GM19438 (cell line): ENCODE results near the gene PATJ.
"Not testable (repeated sequence)": the region's sequence is repeated elsewhere in the genome, so short reads cannot be mapped to it uniquely, and the experiment has no call there.

Source experiments
- ATAC-seq: cut with Tn5 transposase; IDR thresholded peaks from one replicate; pipeline ENCODE4 v1.9.1; 2021; ENCODE audit warnings: low read depth; ENCODE audit not compliant: unreplicated experiment

PATJ gene

DNA sequence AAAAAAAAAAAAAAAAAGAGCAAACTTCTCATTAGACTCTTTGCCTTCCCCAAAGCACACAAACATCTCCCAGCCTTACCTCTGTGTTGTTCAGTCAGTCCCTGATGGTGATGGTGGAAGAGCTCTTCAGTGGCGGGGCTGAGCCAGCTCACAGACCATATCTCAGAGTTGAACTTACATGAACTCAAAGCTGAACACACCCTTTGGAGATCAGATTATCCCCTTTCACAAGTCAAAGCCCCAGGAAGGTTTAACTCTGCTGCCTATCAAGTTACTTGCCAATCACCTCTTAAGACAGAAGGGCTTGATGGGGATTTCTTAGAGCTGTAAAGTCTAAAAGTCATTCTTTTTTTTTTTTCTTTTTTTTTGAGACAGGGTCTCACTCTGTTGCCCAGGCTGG, 397.1 kb downstream of the PATJ start:
- ATAC-seq, result no peak

DNA sequence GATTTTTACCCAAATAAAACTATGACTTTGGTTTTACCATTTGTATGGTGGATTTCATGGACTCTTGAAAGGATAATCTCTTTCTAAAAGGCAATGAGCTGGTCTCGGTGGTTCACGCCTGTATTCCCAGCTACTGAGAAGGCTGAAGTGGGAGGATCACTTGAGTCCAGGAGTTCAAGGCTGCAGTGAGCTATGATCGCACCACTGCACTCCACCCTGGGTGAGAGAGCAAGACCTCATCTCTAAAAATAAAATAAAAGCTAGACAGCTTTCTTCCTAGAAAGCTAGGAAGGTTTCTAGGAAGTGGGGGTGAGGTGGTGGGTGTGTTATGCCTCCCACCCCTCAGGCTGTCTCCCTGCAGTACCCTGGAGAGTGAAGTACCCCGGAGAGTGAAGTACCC, 398.4 kb downstream of the PATJ start:
- no peak for ATAC-seq

DNA sequence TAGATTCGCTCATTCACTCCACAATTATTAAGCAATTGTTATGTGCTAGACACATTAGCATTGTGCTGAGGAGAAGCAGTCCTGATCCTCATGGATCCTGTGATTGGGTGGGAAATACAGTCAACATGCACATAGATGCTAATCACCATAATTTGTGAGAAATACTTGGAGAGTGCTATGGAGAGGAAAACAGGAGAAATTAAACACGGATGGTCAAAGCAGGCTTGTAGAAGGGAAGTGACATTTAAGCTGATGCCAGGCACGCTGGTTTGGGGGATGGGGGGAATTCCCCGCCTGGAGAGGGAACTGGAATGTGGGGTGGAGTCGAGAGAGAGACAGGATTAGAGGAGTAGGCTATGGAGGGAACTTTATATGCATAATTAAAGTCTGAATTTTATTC, 400.2 kb downstream of the PATJ start:
- no peak for ATAC-seq

DNA sequence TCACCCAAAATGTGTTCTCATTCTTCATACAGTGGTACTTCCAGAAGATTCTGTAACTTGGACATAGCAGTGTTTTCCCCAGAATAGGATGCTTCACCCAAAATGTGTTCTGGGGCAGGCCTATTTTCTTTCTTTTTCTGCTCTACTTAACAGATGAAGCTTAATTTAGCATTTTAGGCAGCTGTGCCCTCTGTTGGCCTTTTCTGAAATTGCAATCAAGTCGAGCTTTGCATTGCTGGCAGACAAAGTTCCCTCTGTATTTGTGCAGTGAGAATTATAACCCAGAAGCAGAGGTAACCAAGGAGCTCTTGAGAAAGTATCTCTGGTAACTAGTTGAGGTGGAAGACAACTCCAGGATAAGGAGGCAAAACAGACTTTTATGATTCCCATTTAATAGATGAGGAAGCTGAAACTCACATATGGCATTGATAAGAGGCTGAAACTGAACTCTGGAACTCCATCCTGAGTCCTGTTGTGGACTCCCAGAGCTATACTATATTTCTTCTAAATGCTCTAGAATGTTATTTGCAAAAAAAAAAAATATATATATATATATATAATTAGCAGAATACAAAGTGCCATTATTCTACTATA, 402.1 kb downstream of the PATJ start:
- no peak for ATAC-seq

DNA sequence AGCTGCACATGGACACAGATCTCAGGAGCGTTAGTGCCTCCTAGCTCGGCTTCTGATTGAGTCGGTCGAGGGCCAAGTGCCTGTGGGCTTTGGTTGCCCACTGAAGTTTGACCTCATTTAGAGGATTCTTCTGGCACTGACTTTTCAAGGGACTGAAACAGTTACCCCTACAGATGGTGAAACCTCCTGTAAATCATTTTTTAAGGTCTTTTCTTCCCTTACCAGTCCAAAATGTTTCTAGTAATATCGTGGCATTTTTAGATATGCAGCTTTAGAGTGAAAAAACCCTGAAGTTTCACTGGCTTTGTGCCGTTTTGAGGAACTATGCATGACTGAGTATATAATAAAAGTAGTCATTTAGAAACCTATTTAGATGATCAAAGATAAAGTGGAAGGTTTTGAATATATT, 417.7 kb downstream of the PATJ start:
- ATAC-seq, result peak; percentile 79

DNA sequence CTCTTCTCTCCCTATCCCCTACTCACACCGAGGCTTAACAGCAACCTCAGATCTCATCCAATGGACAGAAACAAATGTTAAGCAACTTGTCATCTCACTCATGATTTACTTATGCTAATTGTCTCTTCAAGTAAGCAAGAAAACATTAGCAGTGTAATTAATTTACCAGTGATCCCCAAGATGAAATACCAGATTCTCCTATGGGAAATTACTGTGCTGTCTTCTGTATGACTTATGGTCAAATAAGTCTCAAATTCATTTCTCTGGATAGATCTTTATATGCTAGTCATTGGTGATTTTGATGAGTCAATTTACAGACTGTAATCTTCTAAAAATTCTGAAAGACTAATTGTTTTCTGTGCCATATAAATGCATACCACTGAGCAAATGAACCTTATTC, 419.4 kb downstream of the PATJ start:
- no peak for ATAC-seq

DNA sequence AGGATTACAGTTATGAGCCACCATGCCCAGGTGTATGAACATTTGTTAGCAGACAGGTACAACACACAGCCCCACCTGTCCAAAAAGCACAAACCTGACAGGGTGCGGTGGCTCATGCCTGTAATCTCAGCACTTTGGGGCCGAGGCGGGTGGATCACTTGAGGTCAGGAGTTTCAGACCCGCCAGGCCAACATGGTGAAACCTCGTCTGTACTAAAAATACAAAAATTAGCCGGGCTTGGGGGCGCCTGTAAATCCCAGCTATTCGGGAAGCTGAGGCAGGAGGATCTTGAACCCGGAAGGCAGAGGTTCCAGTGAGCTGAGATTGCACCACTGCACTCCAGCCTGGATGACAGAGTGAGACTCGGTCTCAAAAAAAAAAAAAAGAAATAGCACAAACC, 428.1 kb downstream of the PATJ start:
- not testable (repeated sequence) for ATAC-seq

DNA sequence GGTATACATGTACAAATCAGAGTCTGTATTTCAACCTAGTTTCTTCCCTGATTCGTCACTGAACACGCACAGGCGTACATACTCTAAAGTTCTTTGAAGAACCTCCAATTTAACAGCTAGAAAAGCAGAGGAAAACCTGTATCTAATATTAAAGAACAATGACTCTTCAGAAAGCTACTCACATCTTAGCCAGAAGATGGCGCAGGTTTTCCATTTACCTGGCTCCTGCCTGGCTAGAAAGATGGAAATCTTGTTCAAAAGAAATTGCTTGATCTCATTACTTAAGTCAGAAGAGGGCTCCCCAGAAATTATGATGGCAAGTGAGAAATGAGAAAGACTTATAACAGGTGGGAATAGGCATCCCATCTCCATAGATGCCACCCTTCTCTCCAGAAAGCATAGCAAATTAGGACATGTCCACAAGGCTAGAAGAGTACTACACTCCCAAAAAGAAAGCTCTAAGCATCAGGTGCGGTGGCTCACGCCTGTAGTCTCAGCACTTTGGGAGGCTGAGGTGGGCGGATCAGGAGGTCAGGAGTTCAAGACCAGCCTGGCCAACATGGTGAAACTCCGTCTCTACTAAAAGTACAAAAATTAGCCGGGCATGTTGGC, 433.4 kb downstream of the PATJ start:
- no peak for ATAC-seq

DNA sequence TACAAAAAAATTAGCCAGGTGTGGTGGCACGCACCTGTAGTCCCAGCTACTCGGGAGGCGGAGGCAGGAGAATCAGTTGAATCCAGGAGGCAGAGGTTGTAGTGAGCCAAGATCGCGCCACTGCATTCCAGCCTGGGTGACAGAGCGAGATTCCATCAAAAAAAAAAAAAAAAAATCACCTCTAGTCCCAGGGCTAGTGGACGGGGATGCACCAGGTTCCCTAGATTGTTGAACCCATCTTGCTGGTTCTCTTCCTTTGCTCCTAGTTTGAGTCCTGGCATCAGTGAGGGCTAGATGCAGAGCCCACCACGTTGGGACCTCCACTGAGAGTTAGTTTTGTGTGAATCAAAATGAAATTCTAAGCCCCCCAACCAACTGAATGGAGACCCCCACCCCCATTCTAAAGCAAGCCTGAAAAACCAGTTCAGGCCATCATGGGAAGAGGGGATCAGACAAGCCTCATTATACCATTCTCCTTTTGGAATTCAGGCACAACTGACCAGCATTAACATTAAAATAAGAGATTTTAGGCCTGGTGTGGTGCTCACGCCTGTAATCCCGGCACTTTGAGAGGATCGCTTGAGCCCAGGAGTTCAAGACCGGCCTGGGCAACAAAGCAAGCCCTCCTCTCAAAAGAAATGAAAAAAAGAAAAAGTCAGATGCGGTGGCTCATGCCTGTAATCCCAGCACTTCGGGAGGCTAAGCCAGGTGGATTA, 434.5 kb downstream of the PATJ start:
- ATAC-seq, result no peak

DNA sequence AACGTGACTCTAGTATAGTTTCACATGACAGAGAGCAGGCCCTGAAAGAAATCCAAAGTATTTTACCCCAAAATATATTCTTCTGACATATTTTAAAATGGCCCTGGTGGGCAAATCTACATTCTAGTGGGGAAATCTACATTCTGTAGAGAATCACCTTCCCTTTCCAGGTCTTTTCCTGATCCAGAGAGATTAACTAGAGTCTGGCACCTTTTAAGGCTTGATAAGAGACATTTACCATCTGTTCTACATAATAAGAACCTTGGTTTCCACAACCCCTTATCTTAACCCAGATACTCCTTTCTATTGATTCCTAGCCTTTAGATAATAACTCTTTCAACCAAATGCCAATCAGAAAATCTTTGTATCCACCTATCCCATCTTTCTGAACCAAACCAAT, 435.3 kb downstream of the PATJ start:
- ATAC-seq, result no peak

DNA sequence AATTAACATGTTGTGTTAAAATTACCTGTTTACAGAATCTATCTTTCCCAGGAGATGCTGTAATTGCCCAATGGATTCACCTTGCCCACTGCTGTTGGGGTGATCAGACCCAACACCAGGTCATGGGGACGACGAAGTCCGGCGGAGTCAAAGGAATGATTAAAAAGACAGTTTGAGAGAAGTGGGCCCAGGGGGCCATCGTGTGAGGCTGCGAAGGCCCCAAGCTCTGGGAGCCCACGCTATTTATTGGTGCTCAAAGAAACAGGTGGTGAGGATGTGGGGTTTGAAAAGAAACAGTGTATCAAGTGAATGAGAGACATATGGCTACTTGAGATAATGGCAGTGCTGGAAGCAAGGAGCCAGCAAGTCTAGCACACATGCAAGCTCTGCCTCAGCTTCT, 436.1 kb downstream of the PATJ start:
- ATAC-seq, result no peak

DNA sequence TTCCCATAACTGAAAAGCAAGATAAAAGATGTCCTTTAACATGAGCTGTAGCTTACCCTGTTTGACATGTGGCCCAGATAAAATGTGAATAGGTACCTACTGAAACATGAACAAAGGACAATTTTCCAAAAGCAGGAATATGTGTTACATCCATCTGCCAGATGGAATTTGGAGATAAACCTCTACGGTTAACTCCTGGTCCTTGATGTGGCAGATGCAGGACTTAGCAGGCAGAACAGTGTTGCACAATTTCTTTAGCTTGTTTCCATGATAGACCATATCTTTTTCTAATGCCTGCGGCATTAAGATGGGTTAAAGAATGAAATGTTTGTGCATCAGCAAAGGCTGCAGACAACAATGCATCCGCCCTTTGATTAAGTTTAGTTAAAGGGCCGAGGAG, 437.8 kb downstream of the PATJ start:
- not testable (repeated sequence) for ATAC-seq

DNA sequence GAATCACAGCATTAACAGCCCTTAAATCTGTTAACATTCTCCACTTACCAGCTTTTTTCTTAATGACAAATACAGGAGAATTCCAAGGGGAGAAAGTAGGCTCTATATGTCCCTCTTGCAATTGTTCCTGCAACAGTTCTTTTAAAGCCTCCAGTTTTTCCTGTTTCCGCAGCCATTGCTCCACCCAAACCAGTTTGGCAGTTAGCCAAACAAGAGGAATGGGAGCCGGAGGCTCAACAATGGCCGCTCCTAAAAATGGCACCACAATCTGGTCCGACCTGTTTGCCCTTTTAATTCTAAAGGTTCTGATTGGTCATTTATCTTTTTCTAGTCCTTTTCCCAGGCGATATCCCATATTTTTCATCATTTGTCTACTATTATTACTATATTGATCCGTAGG, 438.4 kb downstream of the PATJ start:
- no peak for ATAC-seq

DNA sequence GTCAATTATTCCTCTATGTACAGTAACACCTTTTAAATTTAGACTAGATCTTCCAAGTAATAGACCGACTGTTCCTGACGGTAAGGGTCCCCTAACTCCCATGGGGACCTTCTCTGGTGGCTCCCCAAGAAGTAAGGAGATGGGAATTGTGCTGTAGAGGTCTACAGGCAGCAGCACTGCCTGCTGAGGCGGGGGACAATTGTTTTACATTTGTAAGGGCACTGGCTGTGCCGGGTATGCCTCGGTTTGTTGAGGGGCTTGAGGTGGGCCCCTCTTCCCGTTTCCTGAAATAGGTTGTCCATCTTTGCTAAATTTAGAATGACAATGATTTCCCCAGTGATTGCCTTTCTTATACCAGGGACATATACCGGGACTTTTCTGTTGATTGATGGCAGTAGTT, 439.3 kb downstream of the PATJ start:
- ATAC-seq, result no peak

DNA sequence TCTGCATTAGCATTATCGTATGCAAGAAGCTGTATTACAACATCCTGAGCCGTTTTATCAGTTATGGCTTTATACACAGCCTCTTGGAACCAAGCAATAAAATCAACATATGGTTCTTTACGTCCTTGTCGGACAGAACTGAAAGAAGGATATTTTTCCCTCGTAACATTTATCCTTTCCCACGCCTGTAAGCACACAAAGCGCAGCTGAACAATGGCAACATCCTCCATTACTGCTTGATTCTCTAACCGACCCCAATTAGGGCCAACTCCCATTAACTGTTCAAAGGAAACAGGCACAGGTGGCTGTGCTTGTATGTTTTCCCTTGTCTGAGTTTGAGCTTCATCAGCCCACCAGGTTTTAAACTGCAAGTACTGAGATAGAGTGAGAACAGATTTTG, 439.9 kb downstream of the PATJ start:
- not testable (repeated sequence) for ATAC-seq

DNA sequence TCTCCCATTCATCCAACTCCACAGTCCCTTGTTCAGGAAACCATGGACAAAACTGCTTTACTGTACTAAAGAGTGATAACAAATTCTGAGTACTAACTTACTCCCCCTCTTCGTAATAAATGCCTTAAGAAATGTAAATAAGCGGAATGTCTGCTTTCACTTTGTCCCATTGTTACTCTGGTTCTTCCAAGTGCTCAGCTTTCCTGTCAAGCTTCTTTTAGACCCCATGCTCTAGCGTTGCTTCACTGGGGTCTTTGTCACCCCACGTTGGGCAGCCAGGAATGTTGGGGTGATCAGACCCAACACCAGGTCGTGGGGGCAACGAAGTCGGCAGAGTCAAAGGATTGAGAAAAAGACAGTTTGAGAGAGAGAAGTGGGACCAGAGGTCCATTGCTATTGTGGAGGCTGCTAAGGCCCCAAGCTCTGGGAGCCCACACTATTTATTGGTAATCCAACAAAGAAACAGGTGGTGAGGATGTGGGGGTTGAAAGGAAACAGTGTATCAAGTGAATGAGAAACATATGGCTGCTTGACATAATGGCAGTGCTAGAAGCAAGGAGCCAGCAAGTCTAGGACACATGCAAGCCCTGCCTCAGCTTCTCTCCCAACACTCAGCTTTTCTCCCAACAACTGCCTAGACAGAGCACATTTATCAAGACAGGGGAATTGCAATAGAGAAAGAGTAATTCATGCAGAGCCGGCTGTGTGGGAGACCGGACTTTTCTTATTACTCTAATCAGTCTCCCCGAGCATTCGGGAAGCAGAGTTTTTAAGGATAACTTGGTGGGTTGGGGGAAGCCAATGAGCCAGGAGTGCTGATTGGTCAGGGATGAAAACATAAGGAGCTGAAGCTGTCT, 441.1 kb downstream of the PATJ start:
- ATAC-seq, result not testable (repeated sequence)

DNA sequence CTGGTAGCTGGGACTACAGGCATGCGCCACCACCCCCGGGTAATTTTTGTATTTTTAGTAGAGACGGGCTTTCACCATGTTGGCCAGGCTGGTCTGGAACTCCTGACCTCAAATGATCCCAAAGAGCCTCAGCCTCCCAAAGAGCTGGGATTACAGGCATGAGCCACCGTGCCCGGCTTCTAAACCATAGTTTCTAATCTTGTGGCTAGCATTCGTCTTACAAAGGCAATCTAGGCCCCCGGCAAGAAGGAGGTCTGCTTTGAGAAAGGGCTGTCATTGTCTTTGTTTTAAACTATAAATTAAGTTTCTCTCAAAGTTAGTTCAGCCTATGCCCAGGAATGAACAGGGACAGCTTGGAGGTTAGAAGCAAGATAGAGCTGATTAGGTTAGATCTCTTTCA, 442.1 kb downstream of the PATJ start:
- no peak for ATAC-seq

DNA sequence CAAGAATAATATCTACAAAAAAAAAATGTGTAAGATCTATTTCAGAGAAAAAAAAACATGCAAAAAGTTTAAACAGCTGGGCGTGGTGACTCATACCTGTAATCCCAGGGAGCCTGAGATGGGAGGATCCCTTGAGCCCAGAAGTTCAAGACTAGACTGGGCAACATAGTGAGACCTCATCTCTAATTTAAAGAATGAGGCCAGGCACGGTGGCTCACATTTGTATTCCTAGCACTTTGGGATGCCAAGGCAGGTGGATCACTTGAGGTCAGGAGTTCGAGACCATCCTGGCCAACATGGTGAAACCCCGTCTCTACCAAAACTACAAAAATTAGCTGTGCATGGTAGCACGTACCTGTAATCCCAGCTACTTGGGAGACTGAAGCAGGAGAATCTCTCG, 443.0 kb downstream of the PATJ start:
- not testable (repeated sequence) for ATAC-seq

DNA sequence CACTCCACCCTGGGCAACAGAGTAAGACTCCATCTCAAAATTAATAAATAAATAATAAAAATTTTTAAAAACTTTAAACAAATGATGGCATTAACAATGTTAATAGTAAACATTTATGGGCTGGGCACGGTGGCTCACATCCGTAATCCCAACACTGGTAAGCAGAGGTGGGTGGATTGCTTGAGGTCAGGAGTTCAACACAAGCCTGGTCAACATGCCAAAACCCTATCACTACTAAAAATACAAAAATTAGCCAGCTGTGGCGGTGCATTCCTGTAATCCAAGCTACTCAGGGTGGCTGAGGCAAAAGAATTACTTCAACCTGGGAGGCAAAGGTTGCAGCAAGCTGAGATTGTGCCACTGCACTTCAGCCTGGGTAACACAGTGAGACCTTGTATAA, 443.4 kb downstream of the PATJ start:
- no peak for ATAC-seq

DNA sequence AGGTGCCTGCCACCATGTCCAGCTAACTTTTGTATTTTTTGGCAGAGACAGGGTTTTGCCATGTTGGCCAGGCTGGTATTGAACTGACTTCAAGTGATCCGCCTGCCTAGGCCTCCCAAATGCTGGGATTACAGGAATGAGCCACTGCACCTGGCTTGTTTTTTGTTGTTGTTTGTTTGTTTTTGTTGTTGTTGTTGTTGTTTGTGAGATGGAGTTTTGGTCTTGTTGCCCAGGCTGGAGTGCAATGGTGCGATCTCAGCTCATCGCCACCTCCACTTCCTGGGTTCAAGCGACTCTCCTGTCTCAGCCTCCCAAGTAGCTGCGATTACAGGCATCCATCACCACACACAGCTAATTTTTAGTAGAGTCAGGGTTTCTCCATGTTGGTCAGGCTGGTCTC, 445.3 kb downstream of the PATJ start:
- ATAC-seq, result no peak

DNA sequence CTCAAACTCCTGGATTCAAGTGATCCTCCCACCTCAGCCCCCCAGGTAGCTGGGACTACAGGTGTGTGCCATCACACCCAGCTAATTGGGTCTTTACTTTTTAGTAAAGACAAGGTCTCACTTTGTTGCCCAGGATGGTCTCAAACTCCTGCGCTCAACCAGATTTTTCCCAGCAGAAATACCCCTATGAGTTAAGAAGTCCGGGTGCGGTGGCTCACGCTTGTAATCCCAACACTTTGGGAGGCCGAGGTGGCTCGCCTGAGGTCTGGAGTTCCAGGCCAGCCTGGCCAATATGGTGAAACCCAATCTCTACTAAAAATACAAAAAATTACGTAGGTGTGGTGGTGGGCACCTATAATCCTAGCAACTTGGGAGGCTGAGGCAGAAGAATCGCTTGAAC, 445.8 kb downstream of the PATJ start:
- ATAC-seq, result no peak
